H1 (cell line): Measurements from ENCODE around the gene NME9. TPM values are rescaled to one million over a fixed set of nuclear protein-coding genes. Genes with fewer than 3 reads are reported as not detected.
A peak's percentile ranks its signal among the peaks of the same experiment; 100 is the strongest.

Source experiments
- ATF3 ChIP-seq: IDR thresholded peaks from 2 replicates; pipeline ENCODE4 v1.6.1; 2011; ENCODE audit warnings: low read depth, mild to moderate bottlenecking, low read length; ENCODE audit not compliant: insufficient read depth
- BRCA1 ChIP-seq: IDR thresholded peaks from 2 replicates; pipeline ENCODE4 v1.6.1; 2012; ENCODE audit warnings: low read depth, low read length, improper control_type of control experiment
- CHD7 ChIP-seq: fragments of 300-600 bp; sonication (generic); IDR thresholded peaks from 2 replicates; pipeline ENCODE4 v1.7.1; 2012; ENCODE audit warnings: low read length, moderate library complexity, mild to moderate bottlenecking, inconsistent platforms; ENCODE audit not compliant: insufficient replicate concordance
- CREB1 ChIP-seq: IDR thresholded peaks from 2 replicates; pipeline ENCODE4 v1.6.1; 2012; ENCODE audit warnings: inconsistent platforms
- HDAC2 ChIP-seq, 2 experiments: fragments of 300-600 bp in 1 of 2; sonication (generic) in 1 of 2; IDR thresholded peaks; 2 replicates each; pipeline ENCODE4 v1.6.1; 2011 to 2012; ENCODE audit warnings: low read depth in 2 of 2, low read length in 2 of 2, mild to moderate bottlenecking in 2 of 2, moderate library complexity in 2 of 2, borderline replicate concordance in 1 of 2, inconsistent platforms in 1 of 2
- KDM5A ChIP-seq: fragments of 200-600 bp; IDR thresholded peaks from 2 replicates; pipeline ENCODE4 v1.7.1; 2012; ENCODE audit warnings: mild to moderate bottlenecking, low read length, inconsistent platforms, mixed read lengths
- SP1 ChIP-seq: IDR thresholded peaks from 2 replicates; pipeline ENCODE4 v1.6.1; 2011; ENCODE audit warnings: low read depth, low read length
- polyA plus RNA-seq, 7 experiments: library from polyadenylated mRNA; depleted of rRNA in 3 of 7; stranded (reverse) in 5 of 7; unstranded in 2 of 7; fragments of >200 nt in 5 of 7; fragments of 200-250 nt in 2 of 7; gene quantifications; 1 replicate in 5 of 7; 2 replicates in 1 of 7; 4 replicates in 1 of 7; pipeline versions ENCODE4 v1.2.1 to v1.2.3, GENCODE V29; 2011 to 2013; ENCODE audit warnings: missing spikeins in 2 of 7, mixed read lengths in 2 of 7
- total RNA-seq: library from RNA; stranded (reverse); fragmentation: NEBNext Ultra II Directional; extraction: Animal tissue kit (Norgen Biotek cat#: 25700); gene quantifications from 2 replicates; pipeline ENCODE4 v1.2.1, GENCODE V29; 2021
- TF ChIP-seq, protein P1 (sequence below): IDR thresholded peaks from 2 replicates; pipeline ENCODE4 v1.6.1; 2012; ENCODE audit warnings: inconsistent platforms

NME9 gene
- total and polyA plus RNA-seq, 2 of the 8 experiments (the other 6 are each of a cell fraction or from before 2014, with no cell fraction given) = 0.11 TPM; not detected in 1

GRCh38 chr3:138329127-138329983 lies at the start of gene NME9 (continued):
- TF ChIP-seq CHD7 (no peak), ATF3 (no peak), CREB1 (no peak), SP1 (0 out of 2 replicates have a peak, but pooled peaks have one; percentile 57), KDM5A (no peak), BRCA1 (no peak), HDAC2 (IDR thresholded peaks at IDR 0.05; ENCODE audit: borderline replicate concordance in 1 of 2, low read depth in 2 of 2, low read length in 2 of 2) (no peak)
- TF ChIP-seq, protein P1, sequence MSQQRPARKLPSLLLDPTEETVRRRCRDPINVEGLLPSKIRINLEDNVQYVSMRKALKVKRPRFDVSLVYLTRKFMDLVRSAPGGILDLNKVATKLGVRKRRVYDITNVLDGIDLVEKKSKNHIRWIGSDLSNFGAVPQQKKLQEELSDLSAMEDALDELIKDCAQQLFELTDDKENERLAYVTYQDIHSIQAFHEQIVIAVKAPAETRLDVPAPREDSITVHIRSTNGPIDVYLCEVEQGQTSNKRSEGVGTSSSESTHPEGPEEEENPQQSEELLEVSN = peak; percentile 16; the same call in 1 of the 2 replicates
